Adrenal gland (tissue), 12 donors: ENCODE data around the gene AGRN. TPM values are rescaled to one million over a fixed set of nuclear protein-coding genes. Genes with fewer than 3 reads are reported as not detected.

Experiments
- DNase-seq, 7 donors: peaks; one replicate each; pipeline ENCODE4 v3.0.0-alpha.2; 2019 to 2020
- H3K27ac ChIP-seq, 5 donors: fragments of 200-600 bp; sonication (generic) in 4 of 5; 1 replicate in 3 of 5; 2 replicates in 2 of 5; pipeline versions ENCODE4 v1.5.1 to v1.8.0; 2016 to 2020; ENCODE audit warnings: mild to moderate bottlenecking in 1 of 5
- H3K27me3 ChIP-seq: fragments of 200-600 bp; 2 replicates; pipeline ENCODE4 v1.8.0; 2021
- H3K36me3 ChIP-seq, 2 donors: fragments of 200-600 bp; replicated peaks in 1 of 2; 1 replicate in 1 of 2; 2 replicates in 1 of 2; pipeline versions ENCODE4 v1.5.1 to v1.8.0; 2018 to 2022
- H3K4me1 ChIP-seq, 2 donors: fragments of 200-600 bp; replicated peaks in 1 of 2; 1 replicate in 1 of 2; 2 replicates in 1 of 2; pipeline versions ENCODE4 v1.5.1 to v1.8.0; 2018 to 2021
- H3K4me3 ChIP-seq, 4 donors: fragments of 200-600 bp; sonication (generic) in 3 of 4; one replicate each; pipeline ENCODE4 v1.5.1; 2016 to 2018
- H3K9me3 ChIP-seq, 3 donors: fragments of 200-600 bp; sonication (generic) in 1 of 3; replicated peaks in 1 of 3; 1 replicate in 2 of 3; 2 replicates in 1 of 3; pipeline versions ENCODE4 v1.5.1 to v1.8.0; 2016 to 2021
- CTCF ChIP-seq, 6 experiments: fragments of 450-650 bp in 4 of 6; fragments of 200-600 bp in 2 of 6; sonication (generic) in 1 of 6; IDR thresholded peaks; 1 replicate in 5 of 6; 2 replicates in 1 of 6; pipeline versions ENCODE4 v1.5.1 to v1.8.0; 2016 to 2021; ENCODE audit warnings: antibody characterized with exemption in 6 of 6, mild to moderate bottlenecking in 2 of 6, moderate library complexity in 1 of 6
- POLR2A ChIP-seq, 2 donors: fragments of 450-650 bp; IDR thresholded peaks; one replicate each; pipeline ENCODE4 v1.6.1; 2017; ENCODE audit warnings: antibody characterized with exemption in 2 of 2, mild to moderate bottlenecking in 2 of 2, moderate library complexity in 1 of 2
- WGBS, 4 donors: extraction: QIAGEN DNeasy Blood & Tissue Kit in 2 of 4; methylation state at CpG; one replicate each; pipeline versions ENCODE4 v1.1.5 to v1.1.7; 2013 to 2017; 5-methylcytosine and 5-hydroxymethylcytosine counted together
- intact Hi-C, 2 donors: fragments of 100-400 bp; cut with DNase I; formaldehyde crosslinking; loops; one replicate each; pipeline versions ENCODE4 v1.14.1 to v1.15.0; 2022 to 2023
- polyA plus RNA-seq, 3 donors: library from polyadenylated mRNA; stranded (reverse); fragments of 200-250 nt in 2 of 3; fragments of 350-450 nt in 1 of 3; fragmentation: Illumina TruSeq in 1 of 3; extraction: RNeasy Lipid Tissue Mini Kit (QIAGEN cat#74804) in 1 of 3; gene quantifications; one replicate each; pipeline ENCODE4 v1.2.3, GENCODE V29; 2013 to 2014
- total RNA-seq, 9 donors: library from RNA; depleted of rRNA in 4 of 9; stranded (reverse); fragments of >200 nt in 4 of 9; fragments of 120-200 nt in 1 of 9; fragmentation: NEBNext Ultra II Directional in 1 of 9; extraction: Animal tissue kit (Norgen Biotek cat#: 25700) in 1 of 9; gene quantifications; one replicate each; pipeline versions ENCODE4 v1.1.0 to v1.2.4, GENCODE V29; 2013 to 2023
- donor health status: healthy with polysubstance abuse.
- donor health status: Bipolar disorder and iron deficiency.
- donor health status: DM: yes; HTN: yes; CAD: no.
- donor health status: DM: no; HTN: no; CAD: no.
- donor health status: DM: no; HTN: no; CAD: no.
- donor health status: DM: yes; HTN: yes; CAD: no.

Gene AGRN
- total and polyA plus RNA-seq, 12 donors, result 2.2 to 27.8 (median 11.8) TPM

- no peak overlapping the region for H3K27ac ChIP-seq
- no peaks in the 10 kb centered on the region for H3K9me3 ChIP-seq
- H3K4me1 ChIP-seq, result peaks cover 3 to 5% of the 10 kb centered on the region in 2 donors
- no peaks in the 10 kb centered on the region for H3K36me3 ChIP-seq
- H3K27me3 ChIP-seq, result peaks cover 38% of the 10 kb centered on the region
- TF ChIP-seq POLR2A (IDR thresholded peaks at IDR 0.05) (no peak), CTCF (IDR thresholded peaks at IDR 0.05) (no peak)
- WGBS, 4 donors, result 40 to 68% (median 54%) methylated on average over 17 to 32 of the region's 32 CpGs
- DNase-seq, result no peak
- H3K4me3 ChIP-seq, result no peak overlapping the region
- intact Hi-C loops, result no loop called here
Observed at GRCh38 chr1:1067860-1068516, 48.1 kb downstream of the AGRN start.

GRCh38 chr1:1068517-1069055 is 48.7 kb downstream of the AGRN start:
- Histone ChIP-seq H3K4me3 (peak overlapping the region in 1 of 4 donors; percentile 45), H3K9me3 (no peaks in the 10 kb centered on the region), H3K36me3 (no peaks in the 10 kb centered on the region), H3K27ac (no peak overlapping the region), H3K4me1 (peaks cover 3 to 5% of the 10 kb centered on the region in 2 donors), H3K27me3 (peaks cover 34% of the 10 kb centered on the region)
- TF ChIP-seq CTCF (IDR thresholded peaks at IDR 0.05), result no peak
- TF ChIP-seq POLR2A (IDR thresholded peaks at IDR 0.05), result no peak
- no peak for DNase-seq
- intact Hi-C loops, result no loop called here
- 0 to 2% (median 1%) methylated on average over 5 to 55 of the region's 55 CpGs for WGBS, 4 donors

- Histone ChIP-seq H3K27ac (no peak overlapping the region), H3K4me3 (peak overlapping the region in 1 of 4 donors; percentile 45), H3K4me1 (peaks cover 3 to 5% of the 10 kb centered on the region in 2 donors), H3K27me3 (peaks cover 28% of the 10 kb centered on the region), H3K36me3 (no peaks in the 10 kb centered on the region), H3K9me3 (no peaks in the 10 kb centered on the region)
- TF ChIP-seq CTCF (IDR thresholded peaks at IDR 0.05), result no peak
- TF ChIP-seq POLR2A (IDR thresholded peaks at IDR 0.05), result no peak
- 1 to 3% (median 2%) methylated on average over 16 to 75 of the region's 75 CpGs; no CpG with 5 or more reads in 1 of the 4 donors for WGBS, 4 donors
- peak; percentile 63 to 85 (median 75) for DNase-seq
- intact Hi-C loops, result no loop called here
Observed at GRCh38 chr1:1069056-1069710, 49.3 kb downstream of the AGRN start.
